ENCODE measurements around the gene PIM3. TPM values are rescaled to one million over a fixed set of nuclear protein-coding genes. Genes with fewer than 3 reads are reported as not detected.
A peak's percentile ranks its signal among the peaks of the same experiment; 100 is the strongest.

PIM3 gene
- total RNA-seq, 1 experiment from 2014 or later: 86.3 TPM

DNA sequence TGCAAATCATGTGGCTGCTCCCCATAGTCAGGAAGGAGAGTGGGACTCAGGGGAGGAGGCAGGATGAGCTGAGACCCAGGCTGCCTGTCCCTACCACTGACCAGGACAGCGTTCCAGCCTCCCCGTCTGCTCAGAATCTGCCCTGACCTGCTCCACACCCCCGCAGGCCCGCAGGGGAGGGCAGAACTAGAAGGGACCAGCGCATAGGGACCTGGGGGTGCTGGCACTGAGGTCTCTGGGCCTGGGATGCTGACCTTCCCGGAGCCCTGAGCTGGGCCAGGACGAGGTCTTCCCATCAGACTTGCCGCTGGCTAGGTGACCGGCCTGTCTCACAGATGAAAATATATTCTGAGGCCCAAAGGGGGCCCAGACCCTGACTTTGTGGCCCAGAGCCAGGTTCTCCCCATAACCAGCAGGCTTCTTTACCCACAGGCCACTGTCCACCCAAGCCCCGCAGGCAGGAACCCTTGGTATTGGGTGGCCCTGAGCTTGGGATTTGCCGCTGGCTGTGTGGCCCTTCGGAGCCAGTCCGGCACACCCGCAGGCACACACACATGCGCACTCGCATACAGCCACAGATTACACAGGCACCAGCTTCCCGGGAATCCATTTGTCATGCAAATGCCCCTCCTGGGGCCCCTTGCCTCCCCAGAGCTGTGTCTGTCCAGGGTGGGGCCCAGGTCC is 13.8 kb upstream of the PIM3 start:
- H3K4me3 Mint-ChIP-seq (ENCODE audit: low read depth, unreplicated experiment): no peak overlapping the region
- H3K27ac Mint-ChIP-seq (ENCODE audit: unreplicated experiment): no peak overlapping the region
- no peaks in the 10 kb centered on the region for H3K9me3 Mint-ChIP-seq (ENCODE audit: low read depth, unreplicated experiment)

DNA sequence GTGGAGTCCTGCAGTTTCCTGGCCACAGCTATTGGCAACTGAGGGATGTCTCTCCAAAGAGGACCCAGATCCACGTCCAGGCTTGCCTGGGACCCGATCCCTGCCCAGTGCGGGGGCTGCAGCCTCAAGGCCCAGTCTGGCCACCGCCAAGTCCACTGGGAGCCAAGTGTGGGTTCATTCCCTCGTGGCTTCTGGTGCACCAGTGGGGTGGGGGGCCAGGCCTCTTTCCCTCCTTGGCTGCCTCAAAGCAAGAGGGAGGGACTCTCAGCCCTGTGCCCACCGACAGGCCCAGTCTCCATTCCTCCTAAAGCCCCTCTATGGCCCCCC is 13.3 kb upstream of the PIM3 start:
- Mint-ChIP-seq H3K4me1 (ENCODE audit: low read depth, unreplicated experiment) (peaks cover 11% of the 10 kb centered on the region), H3K27ac (ENCODE audit: unreplicated experiment) (no peak overlapping the region), H3K36me3 (ENCODE audit: insufficient read depth, unreplicated experiment) (peaks cover 50% of the 10 kb centered on the region), H3K9me3 (ENCODE audit: low read depth, unreplicated experiment) (no peaks in the 10 kb centered on the region), H3K27me3 (ENCODE audit: unreplicated experiment) (no peaks in the 10 kb centered on the region), H3K4me3 (ENCODE audit: low read depth, unreplicated experiment) (no peak overlapping the region)
- intact Hi-C loops (cut with micrococcal nuclease; ENCODE audit: unreplicated experiment): no loop called here
- DNase-seq: no peak
- BruUV-seq (replicated peaks): no TSS peak
- CTCF ChIA-PET: interaction anchor here (0.6 to 1.1 kb wide), 4 partner anchors 11 to 221 kb away, joined by 3 to 11 read pairs (median 3); no protein-coding TSS in a partner anchor
- TF ChIP-seq, protein P1, sequence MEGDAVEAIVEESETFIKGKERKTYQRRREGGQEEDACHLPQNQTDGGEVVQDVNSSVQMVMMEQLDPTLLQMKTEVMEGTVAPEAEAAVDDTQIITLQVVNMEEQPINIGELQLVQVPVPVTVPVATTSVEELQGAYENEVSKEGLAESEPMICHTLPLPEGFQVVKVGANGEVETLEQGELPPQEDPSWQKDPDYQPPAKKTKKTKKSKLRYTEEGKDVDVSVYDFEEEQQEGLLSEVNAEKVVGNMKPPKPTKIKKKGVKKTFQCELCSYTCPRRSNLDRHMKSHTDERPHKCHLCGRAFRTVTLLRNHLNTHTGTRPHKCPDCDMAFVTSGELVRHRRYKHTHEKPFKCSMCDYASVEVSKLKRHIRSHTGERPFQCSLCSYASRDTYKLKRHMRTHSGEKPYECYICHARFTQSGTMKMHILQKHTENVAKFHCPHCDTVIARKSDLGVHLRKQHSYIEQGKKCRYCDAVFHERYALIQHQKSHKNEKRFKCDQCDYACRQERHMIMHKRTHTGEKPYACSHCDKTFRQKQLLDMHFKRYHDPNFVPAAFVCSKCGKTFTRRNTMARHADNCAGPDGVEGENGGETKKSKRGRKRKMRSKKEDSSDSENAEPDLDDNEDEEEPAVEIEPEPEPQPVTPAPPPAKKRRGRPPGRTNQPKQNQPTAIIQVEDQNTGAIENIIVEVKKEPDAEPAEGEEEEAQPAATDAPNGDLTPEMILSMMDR (IDR thresholded peaks at IDR 0.05; ENCODE audit: unreplicated experiment): no peak

More for the DNA sequence above, 13.8 kb upstream of the PIM3 start:
- TF ChIP-seq, protein P1 (IDR thresholded peaks at IDR 0.05; ENCODE audit: unreplicated experiment): no peak
- peaks cover 45% of the 10 kb centered on the region for H3K36me3 Mint-ChIP-seq (ENCODE audit: insufficient read depth, unreplicated experiment)
- CTCF ChIA-PET: interaction anchor here (0.5 to 1.1 kb wide), 5 partner anchors 11 to 220 kb away, joined by 3 to 11 read pairs (median 3); no protein-coding TSS in a partner anchor
- DNase-seq: no peak
- peaks cover 8% of the 10 kb centered on the region for H3K4me1 Mint-ChIP-seq (ENCODE audit: low read depth, unreplicated experiment)
- BruUV-seq (replicated peaks): no TSS peak
- H3K27me3 Mint-ChIP-seq (ENCODE audit: unreplicated experiment): no peaks in the 10 kb centered on the region
- intact Hi-C loops (cut with micrococcal nuclease; ENCODE audit: unreplicated experiment): no loop called here

DNA sequence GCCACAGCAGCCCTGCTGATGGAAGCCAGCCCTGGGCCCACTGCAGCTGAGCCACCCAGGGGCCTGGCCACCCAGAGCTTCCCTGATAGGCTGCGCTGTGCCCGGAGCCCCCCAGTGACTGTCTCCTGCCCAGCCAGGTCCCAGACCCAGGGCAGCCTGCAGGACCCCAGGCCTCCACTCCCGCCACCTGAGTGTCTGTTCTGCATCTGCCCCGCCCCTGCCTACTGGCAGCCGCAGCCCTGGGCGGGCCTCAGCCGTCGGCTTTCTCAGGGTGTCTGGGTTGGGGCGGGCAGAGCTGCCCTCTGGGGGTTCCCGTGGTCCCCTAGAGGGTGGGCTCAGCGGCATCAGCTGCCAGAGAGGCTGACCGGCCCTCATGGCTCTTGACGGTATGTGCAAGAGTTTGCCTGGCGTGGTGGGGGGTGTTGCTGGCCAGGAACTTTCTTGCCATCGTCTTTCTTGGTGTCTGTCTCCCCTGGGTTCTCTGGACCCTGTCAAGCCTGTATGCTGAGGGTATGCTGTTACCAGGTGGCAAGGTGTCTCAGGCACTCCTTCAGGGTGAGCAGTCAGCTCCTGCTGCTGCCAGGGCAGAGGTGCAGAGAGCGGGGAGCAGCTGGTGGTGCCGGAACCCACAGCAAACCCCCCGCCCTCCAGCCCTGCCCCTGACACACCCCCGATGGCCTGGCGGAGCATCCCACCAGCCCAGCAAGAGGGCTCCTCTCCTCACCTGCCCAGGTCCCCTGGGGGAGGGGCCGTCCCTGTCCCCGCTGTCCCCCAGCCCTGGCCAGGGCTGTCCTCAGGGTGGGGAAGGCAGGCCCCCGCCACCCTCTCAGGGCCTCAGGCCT is 12.2 kb upstream of the PIM3 start:
- Mint-ChIP-seq H3K27me3 (ENCODE audit: unreplicated experiment) (no peaks in the 10 kb centered on the region), H3K36me3 (ENCODE audit: insufficient read depth, unreplicated experiment) (peaks cover 61% of the 10 kb centered on the region), H3K9me3 (ENCODE audit: low read depth, unreplicated experiment) (no peaks in the 10 kb centered on the region), H3K4me1 (ENCODE audit: low read depth, unreplicated experiment) (peaks cover 17% of the 10 kb centered on the region), H3K4me3 (ENCODE audit: low read depth, unreplicated experiment) (peak overlapping the region; percentile 76), H3K27ac (ENCODE audit: unreplicated experiment) (peak overlapping the region; percentile 93)
- DNase-seq: peak; percentile 52
- TSS peak; percentile 50 for BruUV-seq (replicated peaks)
- TF ChIP-seq, protein P1 (IDR thresholded peaks at IDR 0.05; ENCODE audit: unreplicated experiment): no peak
- intact Hi-C loops (cut with micrococcal nuclease; ENCODE audit: unreplicated experiment): loop anchor here (2.0 kb wide), 1 partner anchor 14 kb away; no protein-coding TSS in a partner anchor
- CTCF ChIA-PET: interaction anchor here (1.0 to 2.2 kb wide), 4 partner anchors 12 to 82 kb away, joined by 3 to 6 read pairs (median 4); partner anchors contain the start of gene PIM3

DNA sequence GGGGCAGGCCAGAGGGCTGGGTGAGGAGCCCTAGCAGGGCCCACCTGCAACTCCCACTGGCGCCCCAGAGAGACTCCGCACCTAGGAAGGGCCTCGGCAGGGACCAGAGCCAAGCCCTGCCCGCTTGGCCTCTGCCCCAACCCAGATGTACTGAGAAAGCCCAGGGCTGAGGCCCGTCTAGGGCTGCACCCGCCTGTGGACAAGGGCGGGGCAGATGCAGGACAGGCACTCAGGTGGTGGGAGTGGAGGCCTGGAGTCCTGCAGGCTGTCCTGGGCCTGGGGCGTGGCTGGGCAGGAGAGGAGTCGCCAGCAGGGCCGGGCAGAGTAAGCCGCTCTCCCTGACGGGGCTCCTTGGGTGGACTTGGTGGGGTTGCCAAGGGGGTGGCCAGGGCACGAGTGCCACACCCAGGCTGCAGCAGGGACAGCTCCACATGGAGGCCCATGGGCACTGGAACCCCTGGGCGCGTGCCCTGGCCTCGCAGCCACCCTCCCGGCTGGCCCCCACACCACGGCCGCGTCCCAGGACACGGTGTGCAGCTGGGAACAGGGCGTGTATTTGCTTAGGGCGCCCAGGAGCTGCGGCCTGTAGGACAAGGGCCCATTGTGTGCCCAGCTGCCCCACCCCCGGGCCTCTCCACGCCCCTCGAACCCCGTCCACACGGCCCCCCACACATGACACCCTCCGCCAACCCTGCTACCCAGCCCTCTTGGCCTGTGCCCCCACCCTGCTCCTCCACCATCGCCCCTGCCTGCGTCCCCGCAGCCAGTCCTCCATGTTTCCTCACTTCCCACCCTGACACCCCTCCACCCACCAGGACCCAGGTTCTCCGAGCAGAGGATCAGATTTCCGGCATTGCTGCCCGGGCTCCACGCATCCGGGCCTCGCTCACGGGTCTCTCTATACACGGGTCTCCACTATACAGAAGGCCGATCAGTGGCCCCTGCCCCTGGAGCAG is 11.3 kb upstream of the PIM3 start:
- intact Hi-C loops (cut with micrococcal nuclease; ENCODE audit: unreplicated experiment): loop anchor here (2.0 kb wide), 1 partner anchor 14 kb away; no protein-coding TSS in a partner anchor
- BruUV-seq (replicated peaks): no TSS peak
- TF ChIP-seq, protein P1 (IDR thresholded peaks at IDR 0.05; ENCODE audit: unreplicated experiment): no peak
- CTCF ChIA-PET: interaction anchor here (1.2 to 2.2 kb wide), 3 partner anchors 15 to 81 kb away, joined by 3 to 6 read pairs (median 6); no protein-coding TSS in a partner anchor
- Mint-ChIP-seq H3K27me3 (ENCODE audit: unreplicated experiment) (no peaks in the 10 kb centered on the region), H3K36me3 (ENCODE audit: insufficient read depth, unreplicated experiment) (peaks cover 65% of the 10 kb centered on the region), H3K4me1 (ENCODE audit: low read depth, unreplicated experiment) (peaks cover 17% of the 10 kb centered on the region), H3K9me3 (ENCODE audit: low read depth, unreplicated experiment) (no peaks in the 10 kb centered on the region), H3K27ac (ENCODE audit: unreplicated experiment) (peak overlapping the region; percentile 93), H3K4me3 (ENCODE audit: low read depth, unreplicated experiment) (peak overlapping the region; percentile 76)
- DNase-seq: peak; percentile 93

Measured in Calu3 (cell line).